Suprapubic skin (tissue), 4 donors: ENCODE results near the gene RFX2. TPM values are rescaled to one million over a fixed set of nuclear protein-coding genes. Genes with fewer than 3 reads are reported as not detected.

Experiments
- DNase-seq, 2 donors: peaks; one replicate each; pipeline ENCODE4 v3.0.0-alpha.2; 2019; ENCODE audit warnings: low spot score in 2 of 2
- H3K27ac ChIP-seq: fragments of 200-600 bp; sonication (generic); one replicate; pipeline ENCODE4 v1.5.1; 2019
- H3K27me3 ChIP-seq: fragments of 200-600 bp; sonication (generic); one replicate; pipeline ENCODE4 v1.5.1; 2019
- H3K36me3 ChIP-seq: fragments of 200-600 bp; sonication (generic); one replicate; pipeline ENCODE4 v1.5.1; 2019
- H3K4me1 ChIP-seq: fragments of 200-600 bp; sonication (generic); one replicate; pipeline ENCODE4 v1.5.1; 2019
- H3K4me3 ChIP-seq: fragments of 200-600 bp; sonication (generic); one replicate; pipeline ENCODE4 v1.5.1; 2019; ENCODE audit warnings: mild to moderate bottlenecking
- H3K9me3 ChIP-seq: fragments of 200-600 bp; sonication (generic); one replicate; pipeline ENCODE4 v1.5.1; 2019
- EP300 ChIP-seq: sonication (generic); formaldehyde crosslinking; IDR thresholded peaks from one replicate; pipeline ENCODE4 v1.6.1; 2017; ENCODE audit warnings: antibody characterized with exemption
- POLR2A ChIP-seq, 2 donors: fragments of 450-650 bp; IDR thresholded peaks; one replicate each; pipeline ENCODE4 v1.6.1; 2017; ENCODE audit warnings: antibody characterized with exemption in 2 of 2, mild to moderate bottlenecking in 2 of 2, moderate library complexity in 2 of 2
- POLR2AphosphoS5 ChIP-seq, 3 donors: sonication (generic); formaldehyde crosslinking; IDR thresholded peaks; one replicate each; pipeline ENCODE4 v1.6.1; 2017; ENCODE audit warnings: antibody characterized with exemption in 3 of 3
- WGBS: methylation state at CpG from one replicate; pipeline ENCODE4 v1.1.5; 2018; 5-methylcytosine and 5-hydroxymethylcytosine counted together
- total RNA-seq, 4 donors: library from RNA; depleted of rRNA; stranded (reverse); fragments of >200 nt; gene quantifications; one replicate each; pipeline ENCODE4 v1.1.0, GENCODE V29; 2016
- TF ChIP-seq, protein P1 (sequence below), 2 donors: fragments of 200-600 bp in 1 of 2; fragments of 450-650 bp in 1 of 2; sonication (generic) in 1 of 2; IDR thresholded peaks; one replicate each; pipeline ENCODE4 v1.5.1; 2016 to 2019; ENCODE audit warnings: antibody characterized with exemption in 2 of 2, mild to moderate bottlenecking in 1 of 2, moderate library complexity in 1 of 2

Gene RFX2
- total RNA-seq, 4 donors from 2014 or later: 28.8 to 62.0 (median 43.5) TPM

DNA sequence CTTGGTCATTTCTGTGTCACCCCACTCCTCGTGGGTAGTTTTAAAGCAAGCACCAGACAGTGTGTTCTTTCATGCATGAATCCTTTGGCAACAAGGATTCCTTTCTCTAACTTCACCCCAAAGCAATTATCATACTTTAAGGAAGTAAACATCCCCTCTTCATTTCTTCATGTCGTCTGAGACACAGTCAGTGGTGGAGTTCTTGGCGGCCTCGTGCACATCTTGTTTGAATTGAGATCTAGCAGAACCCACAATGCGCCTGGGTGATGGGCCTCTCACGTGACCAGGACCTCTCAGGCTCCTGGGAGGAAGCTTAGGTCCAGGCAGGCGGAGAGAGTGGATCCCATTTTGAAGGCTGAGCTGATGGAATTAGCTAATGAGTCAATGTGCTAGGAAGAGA, 27.8 kb upstream of the RFX2 start:
- Histone ChIP-seq H3K36me3 (no peaks in the 10 kb centered on the region), H3K9me3 (no peaks in the 10 kb centered on the region), H3K4me3 (no peak overlapping the region), H3K4me1 (no peaks in the 10 kb centered on the region), H3K27me3 (no peaks in the 10 kb centered on the region), H3K27ac (no peak overlapping the region)
- TF ChIP-seq EP300: no peak
- TF ChIP-seq POLR2A (IDR thresholded peaks at IDR 0.05): no peak
- TF ChIP-seq POLR2AphosphoS5 (IDR thresholded peaks at IDR 0.05): no peak
- TF ChIP-seq, protein P1, sequence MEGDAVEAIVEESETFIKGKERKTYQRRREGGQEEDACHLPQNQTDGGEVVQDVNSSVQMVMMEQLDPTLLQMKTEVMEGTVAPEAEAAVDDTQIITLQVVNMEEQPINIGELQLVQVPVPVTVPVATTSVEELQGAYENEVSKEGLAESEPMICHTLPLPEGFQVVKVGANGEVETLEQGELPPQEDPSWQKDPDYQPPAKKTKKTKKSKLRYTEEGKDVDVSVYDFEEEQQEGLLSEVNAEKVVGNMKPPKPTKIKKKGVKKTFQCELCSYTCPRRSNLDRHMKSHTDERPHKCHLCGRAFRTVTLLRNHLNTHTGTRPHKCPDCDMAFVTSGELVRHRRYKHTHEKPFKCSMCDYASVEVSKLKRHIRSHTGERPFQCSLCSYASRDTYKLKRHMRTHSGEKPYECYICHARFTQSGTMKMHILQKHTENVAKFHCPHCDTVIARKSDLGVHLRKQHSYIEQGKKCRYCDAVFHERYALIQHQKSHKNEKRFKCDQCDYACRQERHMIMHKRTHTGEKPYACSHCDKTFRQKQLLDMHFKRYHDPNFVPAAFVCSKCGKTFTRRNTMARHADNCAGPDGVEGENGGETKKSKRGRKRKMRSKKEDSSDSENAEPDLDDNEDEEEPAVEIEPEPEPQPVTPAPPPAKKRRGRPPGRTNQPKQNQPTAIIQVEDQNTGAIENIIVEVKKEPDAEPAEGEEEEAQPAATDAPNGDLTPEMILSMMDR (IDR thresholded peaks at IDR 0.05): no peak
- WGBS: 42% methylated on average over 7 of the region's 7 CpGs
- DNase-seq: no peak

DNA sequence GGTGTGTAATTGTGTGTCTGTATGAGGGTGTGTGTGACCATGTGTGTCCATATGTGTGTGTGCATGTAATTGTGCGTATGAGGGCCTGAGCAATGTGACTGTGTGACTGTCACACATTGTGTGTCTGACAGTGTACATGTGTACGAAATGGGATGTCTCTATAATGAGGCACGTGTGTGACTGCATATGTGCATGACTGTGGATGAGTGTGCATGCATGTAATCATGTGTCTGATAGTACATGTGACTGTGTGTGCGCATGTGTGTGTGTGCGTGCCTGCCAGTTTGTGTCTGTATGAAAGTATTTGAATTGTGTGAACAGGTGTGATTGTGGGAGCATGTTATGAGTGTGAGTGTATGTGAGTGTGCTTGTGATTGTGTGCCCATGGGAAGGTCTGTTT, 22.9 kb upstream of the RFX2 start:
- Histone ChIP-seq H3K27ac (no peak overlapping the region), H3K4me1 (no peaks in the 10 kb centered on the region), H3K27me3 (no peaks in the 10 kb centered on the region), H3K36me3 (no peaks in the 10 kb centered on the region), H3K4me3 (no peak overlapping the region), H3K9me3 (no peaks in the 10 kb centered on the region)
- TF ChIP-seq POLR2A (IDR thresholded peaks at IDR 0.05) (no peak), EP300 (no peak), POLR2AphosphoS5 (IDR thresholded peaks at IDR 0.05) (no peak)
- TF ChIP-seq, protein P1 (IDR thresholded peaks at IDR 0.05): no peak
- no peak for DNase-seq
- WGBS: 90% methylated on average over 5 of the region's 5 CpGs

DNA sequence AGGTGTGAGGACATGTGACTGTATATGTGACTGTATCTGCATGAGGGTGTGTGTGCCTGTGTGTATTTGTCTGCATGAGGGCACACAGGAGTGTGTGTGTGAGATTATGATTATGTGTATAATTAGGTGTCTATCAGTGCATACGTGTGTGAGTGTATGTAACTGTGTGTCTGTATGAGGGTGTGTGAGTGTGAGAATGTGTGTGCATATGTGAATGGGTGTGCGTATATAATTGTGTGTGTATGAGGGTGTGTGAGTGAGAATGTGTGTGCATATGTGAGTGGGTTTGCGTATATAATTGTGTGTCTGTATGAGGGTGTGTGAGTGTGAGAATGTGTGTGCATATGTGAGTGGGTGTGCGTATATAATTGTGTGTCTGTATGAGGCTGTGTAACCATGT, 22.2 kb upstream of the RFX2 start:
- 94% methylated on average over 4 of the region's 4 CpGs for WGBS
- H3K4me1 ChIP-seq: no peaks in the 10 kb centered on the region
- peaks cover 6% of the 10 kb centered on the region for H3K9me3 ChIP-seq
- no peak for DNase-seq
- no peak overlapping the region for H3K4me3 ChIP-seq
- no peak for TF ChIP-seq POLR2A (IDR thresholded peaks at IDR 0.05)
- no peak for TF ChIP-seq EP300
- no peak for TF ChIP-seq POLR2AphosphoS5 (IDR thresholded peaks at IDR 0.05)
- TF ChIP-seq, protein P1 (IDR thresholded peaks at IDR 0.05): no peak
- H3K36me3 ChIP-seq: no peaks in the 10 kb centered on the region
- H3K27me3 ChIP-seq: no peaks in the 10 kb centered on the region
- H3K27ac ChIP-seq: no peak overlapping the region

DNA sequence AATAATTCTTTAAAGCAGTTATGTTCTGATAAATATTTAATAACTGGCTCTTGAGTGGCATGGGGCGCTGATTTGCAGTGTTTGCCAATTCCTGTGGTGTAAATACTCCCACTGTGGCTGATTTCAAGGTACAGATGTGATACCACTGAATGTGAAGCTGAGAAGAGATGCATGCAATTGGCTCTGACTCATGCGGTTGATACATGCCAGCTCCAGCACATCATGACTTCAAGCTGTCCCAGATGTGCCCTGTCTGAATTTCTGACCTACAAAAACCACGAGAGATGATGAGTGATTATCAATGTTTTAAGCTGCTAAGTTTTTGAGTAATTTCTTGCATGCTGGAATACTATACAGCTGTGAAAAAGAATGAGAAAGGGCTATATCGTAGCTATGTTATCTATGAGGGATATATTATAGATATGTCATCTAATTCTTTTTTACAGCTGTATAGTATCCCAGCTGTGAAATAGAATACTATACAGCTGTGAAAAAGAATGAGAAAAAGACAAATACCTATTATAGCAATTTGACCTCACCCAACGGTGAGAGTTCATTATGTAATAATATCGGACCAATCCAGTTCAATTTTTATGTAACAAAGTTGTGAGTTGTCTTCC, 17.5 kb upstream of the RFX2 start:
- H3K27me3 ChIP-seq: no peaks in the 10 kb centered on the region
- peaks cover 6% of the 10 kb centered on the region for H3K9me3 ChIP-seq
- TF ChIP-seq POLR2AphosphoS5 (IDR thresholded peaks at IDR 0.05): no peak
- TF ChIP-seq POLR2A (IDR thresholded peaks at IDR 0.05): no peak
- TF ChIP-seq, protein P1 (IDR thresholded peaks at IDR 0.05): no peak
- TF ChIP-seq EP300: no peak
- no peaks in the 10 kb centered on the region for H3K36me3 ChIP-seq
- no peaks in the 10 kb centered on the region for H3K4me1 ChIP-seq
- no peak for DNase-seq
- no peak overlapping the region for H3K4me3 ChIP-seq
- WGBS: 92% methylated on average over 6 of the region's 6 CpGs
- no peak overlapping the region for H3K27ac ChIP-seq

DNA sequence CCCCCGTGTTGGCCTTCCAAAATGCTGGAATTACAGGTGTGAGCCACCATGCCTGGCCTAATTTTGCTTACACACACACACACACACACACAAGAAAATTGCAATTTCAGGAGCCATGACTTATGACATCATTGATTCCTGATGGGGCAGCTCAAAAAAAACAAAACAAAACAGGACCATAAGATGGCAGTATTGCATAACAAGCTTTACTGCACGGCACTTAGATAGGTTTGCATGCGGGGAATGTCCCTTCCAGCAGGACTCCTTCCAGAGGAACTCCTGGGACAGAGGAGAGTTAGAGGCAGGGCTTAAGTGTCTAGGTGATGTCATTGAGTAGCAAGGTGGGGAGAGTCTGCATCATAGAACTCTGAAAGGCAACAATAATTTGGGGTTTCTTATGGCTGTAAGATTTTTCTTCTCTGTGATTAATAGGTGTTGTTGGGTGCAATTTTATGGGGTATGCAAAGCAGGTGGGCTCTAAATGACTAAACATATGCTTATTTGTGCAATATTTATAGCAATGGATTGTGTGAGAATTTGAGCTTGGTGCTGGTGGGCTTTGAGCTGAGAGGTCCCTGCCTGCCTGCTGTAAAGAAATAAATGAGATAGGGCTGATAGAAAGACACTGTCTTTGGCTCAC, 16.2 kb upstream of the RFX2 start:
- Histone ChIP-seq H3K27ac (no peak overlapping the region), H3K27me3 (no peaks in the 10 kb centered on the region)
- no peak for DNase-seq

More for the DNA sequence above, 16.2 kb upstream of the RFX2 start:
- no peaks in the 10 kb centered on the region for H3K36me3 ChIP-seq
- H3K4me1 ChIP-seq: no peaks in the 10 kb centered on the region
- H3K4me3 ChIP-seq: no peak overlapping the region
- 58% methylated on average over 3 of the region's 3 CpGs for WGBS
- TF ChIP-seq POLR2AphosphoS5 (IDR thresholded peaks at IDR 0.05) (no peak), POLR2A (IDR thresholded peaks at IDR 0.05) (no peak), EP300 (no peak)
- TF ChIP-seq, protein P1 (IDR thresholded peaks at IDR 0.05): no peak
- peaks cover 6% of the 10 kb centered on the region for H3K9me3 ChIP-seq
